Measurements from ENCODE around the gene RGS21. TPM values are rescaled to one million over a fixed set of nuclear protein-coding genes. Genes with fewer than 3 reads are reported as not detected.

The RGS21 gene
- total RNA-seq, 2 experiments from 2014 or later: not detected

- Mint-ChIP-seq H3K4me1 (no peaks in the 10 kb centered on the region), H3K27ac (no peak overlapping the region), H3K36me3 (ENCODE audit: low read depth) (no peaks in the 10 kb centered on the region), H3K4me3 (no peak overlapping the region), H3K9me3 (no peaks in the 10 kb centered on the region), H3K27me3 (no peaks in the 10 kb centered on the region)
- no peak for DNase-seq
- POLR2A ChIA-PET: no interaction called here
- CTCF ChIA-PET: no interaction called here
Observed at GRCh38 chr1:192350356-192350755, 33.6 kb downstream of the RGS21 start.

DNA sequence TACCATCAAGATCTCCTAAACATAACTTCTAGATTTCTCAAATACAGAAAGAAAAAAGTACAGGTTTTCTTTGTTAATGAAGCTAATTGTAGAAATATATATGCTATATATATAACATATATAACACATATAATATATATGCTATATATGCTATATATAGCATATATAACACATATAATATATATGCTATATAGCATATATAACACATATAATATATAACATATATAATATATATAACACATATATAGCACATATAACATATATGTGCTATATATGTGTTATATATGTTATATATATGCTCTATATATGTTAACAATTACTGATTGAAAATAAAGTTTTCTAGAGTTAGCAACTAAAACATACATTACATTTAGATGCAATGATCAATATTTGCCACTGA is 34.8 kb downstream of the RGS21 start:
- no peaks in the 10 kb centered on the region for H3K9me3 Mint-ChIP-seq
- ChIA-PET POLR2A (no interaction called here), CTCF (no interaction called here)
- no peak for DNase-seq
- H3K4me1 Mint-ChIP-seq: no peaks in the 10 kb centered on the region
- no peaks in the 10 kb centered on the region for H3K36me3 Mint-ChIP-seq (ENCODE audit: low read depth)
- no peak overlapping the region for H3K4me3 Mint-ChIP-seq
- no peak overlapping the region for H3K27ac Mint-ChIP-seq
- H3K27me3 Mint-ChIP-seq: no peaks in the 10 kb centered on the region

DNA sequence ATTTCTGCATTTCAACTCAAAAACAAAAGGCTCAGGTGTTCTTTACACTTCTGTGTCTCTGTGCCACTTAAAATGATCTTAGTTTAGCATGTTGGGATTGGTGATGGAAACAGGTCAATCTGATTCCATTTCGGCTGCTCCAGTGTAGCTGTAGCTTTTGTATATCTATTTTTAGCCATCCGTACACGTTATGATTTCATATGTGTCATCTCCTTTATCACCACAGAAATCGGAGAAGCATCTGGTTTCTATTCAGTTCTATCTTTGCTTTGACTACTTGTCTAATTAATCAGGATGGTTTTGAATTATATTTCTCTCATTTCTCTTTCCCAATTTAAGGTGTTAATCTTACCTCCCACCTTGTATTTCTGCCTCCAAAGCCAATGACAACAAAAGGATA is 41.1 kb downstream of the RGS21 start:
- Mint-ChIP-seq H3K36me3 (ENCODE audit: low read depth) (no peaks in the 10 kb centered on the region), H3K4me1 (no peaks in the 10 kb centered on the region), H3K4me3 (no peak overlapping the region), H3K27me3 (no peaks in the 10 kb centered on the region), H3K9me3 (no peaks in the 10 kb centered on the region), H3K27ac (no peak overlapping the region)
- CTCF ChIA-PET: no interaction called here
- DNase-seq: no peak
- POLR2A ChIA-PET: no interaction called here

DNA sequence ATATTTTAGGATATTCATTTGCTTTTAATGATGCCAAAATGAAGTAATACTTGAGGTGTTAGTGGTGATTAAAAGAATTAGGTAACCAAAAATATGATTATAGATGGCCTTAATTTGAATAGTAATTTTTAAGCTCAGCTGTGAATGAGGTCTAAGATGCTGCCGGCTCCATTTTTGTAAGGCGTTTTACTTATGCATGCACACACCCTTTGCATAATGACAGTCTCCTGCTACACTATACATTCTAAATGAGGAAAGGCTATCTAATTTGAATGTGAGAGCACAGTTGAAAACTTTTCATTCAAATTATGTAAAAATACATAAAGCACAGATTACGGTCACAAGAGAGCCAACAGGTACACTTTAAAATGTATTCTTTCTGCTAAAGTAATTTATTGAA is 41.6 kb downstream of the RGS21 start:
- H3K9me3 Mint-ChIP-seq: no peaks in the 10 kb centered on the region
- H3K36me3 Mint-ChIP-seq (ENCODE audit: low read depth): no peaks in the 10 kb centered on the region
- no peak for DNase-seq
- H3K27me3 Mint-ChIP-seq: no peaks in the 10 kb centered on the region
- ChIA-PET CTCF (no interaction called here), POLR2A (no interaction called here)
- H3K27ac Mint-ChIP-seq: no peak overlapping the region
- no peak overlapping the region for H3K4me3 Mint-ChIP-seq
- no peaks in the 10 kb centered on the region for H3K4me1 Mint-ChIP-seq

DNA sequence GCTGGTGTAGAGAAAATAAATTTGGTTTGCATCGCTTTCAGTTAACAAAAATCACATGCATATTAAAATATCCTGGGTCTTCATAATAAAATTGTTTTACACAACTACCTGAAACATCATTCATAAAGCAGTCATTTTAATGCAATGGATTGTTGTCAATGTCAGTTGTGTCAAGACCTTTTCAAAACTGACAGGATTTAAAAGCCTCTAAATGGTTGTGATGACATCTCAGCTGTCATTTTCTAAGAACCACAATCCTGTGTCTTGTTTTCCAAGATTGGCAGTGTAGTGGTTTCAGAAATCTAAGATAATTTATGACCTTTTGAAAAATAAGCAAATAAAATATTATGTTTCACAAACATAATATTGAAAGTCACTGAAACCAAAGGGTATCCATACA is 42.0 kb downstream of the RGS21 start:
- POLR2A ChIA-PET: no interaction called here
- Mint-ChIP-seq H3K27me3 (no peaks in the 10 kb centered on the region), H3K9me3 (no peaks in the 10 kb centered on the region), H3K4me3 (no peak overlapping the region), H3K36me3 (ENCODE audit: low read depth) (no peaks in the 10 kb centered on the region), H3K4me1 (no peaks in the 10 kb centered on the region), H3K27ac (no peak overlapping the region)
- CTCF ChIA-PET: no interaction called here
- DNase-seq: no peak

GRCh38 chr1:192363177-192363576 is 46.4 kb downstream of the RGS21 start:
- CTCF ChIA-PET: no interaction called here
- Mint-ChIP-seq H3K9me3 (no peaks in the 10 kb centered on the region), H3K4me3 (no peak overlapping the region), H3K36me3 (ENCODE audit: low read depth) (no peaks in the 10 kb centered on the region), H3K27ac (no peak overlapping the region), H3K27me3 (no peaks in the 10 kb centered on the region), H3K4me1 (no peaks in the 10 kb centered on the region)
- no peak for DNase-seq
- POLR2A ChIA-PET: no interaction called here

DNA sequence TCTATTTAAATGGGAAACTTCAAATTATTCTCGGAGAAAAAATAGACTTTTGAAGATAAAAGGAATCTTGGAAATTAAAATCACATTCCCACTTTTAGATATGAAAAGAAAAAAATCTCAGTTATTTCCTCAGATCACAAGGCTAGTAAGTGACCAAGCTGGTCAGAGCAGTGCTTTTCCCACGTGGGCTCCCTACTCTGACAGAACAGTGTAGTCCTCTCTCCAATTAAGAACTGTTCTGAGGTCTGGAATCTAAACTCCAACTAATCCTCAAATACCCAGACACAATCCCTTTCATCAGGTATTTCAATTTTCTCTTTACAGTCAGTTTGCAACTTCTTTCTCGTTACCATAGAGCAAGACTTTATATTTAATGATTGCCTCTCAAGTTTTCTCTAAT is 50.6 kb downstream of the RGS21 start:
- no peak overlapping the region for H3K27ac Mint-ChIP-seq
- no peak overlapping the region for H3K4me3 Mint-ChIP-seq
- no peaks in the 10 kb centered on the region for H3K36me3 Mint-ChIP-seq (ENCODE audit: low read depth)
- no peaks in the 10 kb centered on the region for H3K9me3 Mint-ChIP-seq
- no peak for DNase-seq
- POLR2A ChIA-PET: no interaction called here
- CTCF ChIA-PET: no interaction called here
- H3K27me3 Mint-ChIP-seq: no peaks in the 10 kb centered on the region
- H3K4me1 Mint-ChIP-seq: no peaks in the 10 kb centered on the region

DNA sequence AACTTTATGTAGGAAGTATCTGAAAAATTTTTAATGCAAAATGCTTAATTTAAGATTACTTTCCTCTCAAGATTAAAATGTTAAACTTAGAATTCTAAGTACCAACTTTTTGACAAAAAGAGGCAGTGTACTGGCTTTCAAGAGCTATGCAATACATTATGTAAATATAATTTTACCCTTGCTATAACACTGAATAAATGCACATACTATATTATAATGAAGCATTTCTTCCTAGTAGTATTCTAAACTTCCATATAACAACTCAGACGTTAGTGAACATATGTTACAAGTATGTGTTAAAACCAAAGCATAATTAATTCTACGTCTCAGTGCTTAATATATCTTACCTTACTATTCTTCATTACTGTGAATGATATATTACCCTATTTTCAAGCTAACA is 58.5 kb downstream of the RGS21 start:
- Mint-ChIP-seq H3K27ac (no peak overlapping the region), H3K36me3 (ENCODE audit: low read depth) (no peaks in the 10 kb centered on the region), H3K9me3 (no peaks in the 10 kb centered on the region), H3K4me1 (no peaks in the 10 kb centered on the region), H3K4me3 (no peak overlapping the region), H3K27me3 (no peaks in the 10 kb centered on the region)
- ChIA-PET POLR2A (no interaction called here), CTCF (no interaction called here)
- DNase-seq: no peak

GRCh38 chr1:192376374-192376773 is 59.6 kb downstream of the RGS21 start:
- ChIA-PET POLR2A (no interaction called here), CTCF (no interaction called here)
- Mint-ChIP-seq H3K4me1 (no peaks in the 10 kb centered on the region), H3K36me3 (ENCODE audit: low read depth) (no peaks in the 10 kb centered on the region), H3K27ac (no peak overlapping the region), H3K4me3 (no peak overlapping the region), H3K27me3 (no peaks in the 10 kb centered on the region), H3K9me3 (no peaks in the 10 kb centered on the region)
- no peak for DNase-seq

DNA sequence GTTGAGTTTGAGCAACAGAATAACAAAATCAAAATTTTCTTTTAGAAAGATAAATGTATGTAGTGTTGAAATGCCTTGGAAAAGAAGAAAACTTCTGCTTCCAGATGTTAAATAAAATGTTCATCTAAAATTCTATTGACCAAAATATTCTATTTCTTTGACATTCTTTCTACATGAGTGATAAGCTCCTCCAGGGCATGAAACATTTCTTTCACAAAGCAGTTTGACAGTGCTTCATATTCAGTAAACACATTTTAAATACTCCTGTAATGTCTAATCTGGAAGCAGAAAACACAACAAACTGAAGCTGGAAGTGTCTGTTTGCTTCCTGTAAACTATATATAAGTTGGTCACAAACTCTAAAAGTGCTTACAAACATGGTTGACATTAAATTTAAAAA is 61.5 kb downstream of the RGS21 start:
- POLR2A ChIA-PET: no interaction called here
- no peaks in the 10 kb centered on the region for H3K36me3 Mint-ChIP-seq (ENCODE audit: low read depth)
- CTCF ChIA-PET: no interaction called here
- no peaks in the 10 kb centered on the region for H3K27me3 Mint-ChIP-seq
- H3K4me1 Mint-ChIP-seq: no peaks in the 10 kb centered on the region
- H3K4me3 Mint-ChIP-seq: no peak overlapping the region
- no peak overlapping the region for H3K27ac Mint-ChIP-seq
- no peak for DNase-seq
- H3K9me3 Mint-ChIP-seq: no peaks in the 10 kb centered on the region

DNA sequence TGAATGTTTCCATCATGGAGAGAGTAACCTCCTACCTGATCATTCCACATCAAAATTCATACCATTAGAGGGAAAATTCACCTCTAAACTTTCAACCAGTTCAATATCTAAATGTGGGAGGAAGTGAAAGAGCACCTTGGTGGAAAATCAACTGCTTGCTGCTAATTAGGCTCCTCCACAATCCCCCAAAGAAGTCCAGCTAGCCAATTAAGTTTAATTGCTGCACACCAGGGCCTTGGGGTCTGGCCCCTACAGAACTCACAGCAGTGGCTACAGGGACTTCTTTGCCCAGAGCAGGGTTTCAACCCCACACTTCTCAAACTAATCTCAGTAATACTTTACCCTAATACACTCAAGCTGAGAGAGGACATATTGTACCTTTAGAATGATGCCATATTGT is 62.1 kb downstream of the RGS21 start:
- Mint-ChIP-seq H3K27ac (no peak overlapping the region), H3K4me3 (no peak overlapping the region), H3K9me3 (no peaks in the 10 kb centered on the region), H3K4me1 (no peaks in the 10 kb centered on the region), H3K27me3 (no peaks in the 10 kb centered on the region), H3K36me3 (ENCODE audit: low read depth) (no peaks in the 10 kb centered on the region)
- POLR2A ChIA-PET: no interaction called here
- DNase-seq: no peak
- CTCF ChIA-PET: no interaction called here

- H3K9me3 Mint-ChIP-seq: no peaks in the 10 kb centered on the region
- CTCF ChIA-PET: no interaction called here
- POLR2A ChIA-PET: no interaction called here
- H3K4me3 Mint-ChIP-seq: no peak overlapping the region
- H3K36me3 Mint-ChIP-seq (ENCODE audit: low read depth): no peaks in the 10 kb centered on the region
- H3K27ac Mint-ChIP-seq: no peak overlapping the region
- no peaks in the 10 kb centered on the region for H3K27me3 Mint-ChIP-seq
- DNase-seq: no peak
- no peaks in the 10 kb centered on the region for H3K4me1 Mint-ChIP-seq
Observed at GRCh38 chr1:192379554-192379953, 62.8 kb downstream of the RGS21 start.

GRCh38 chr1:192382758-192383157 is 66.0 kb downstream of the RGS21 start:
- H3K27ac Mint-ChIP-seq: no peak overlapping the region
- H3K27me3 Mint-ChIP-seq: no peaks in the 10 kb centered on the region
- DNase-seq: no peak
- no peak overlapping the region for H3K4me3 Mint-ChIP-seq
- H3K4me1 Mint-ChIP-seq: peaks cover 2% of the 10 kb centered on the region
- no peaks in the 10 kb centered on the region for H3K9me3 Mint-ChIP-seq
- no peaks in the 10 kb centered on the region for H3K36me3 Mint-ChIP-seq (ENCODE audit: low read depth)
- ChIA-PET POLR2A (no interaction called here), CTCF (no interaction called here)

- no peaks in the 10 kb centered on the region for H3K27me3 Mint-ChIP-seq
- POLR2A ChIA-PET: no interaction called here
- no peaks in the 10 kb centered on the region for H3K36me3 Mint-ChIP-seq (ENCODE audit: low read depth)
- H3K4me1 Mint-ChIP-seq: peaks cover 2% of the 10 kb centered on the region
- H3K27ac Mint-ChIP-seq: no peak overlapping the region
- no peak overlapping the region for H3K4me3 Mint-ChIP-seq
- no peak for DNase-seq
- H3K9me3 Mint-ChIP-seq: no peaks in the 10 kb centered on the region
- CTCF ChIA-PET: no interaction called here
Observed at GRCh38 chr1:192386051-192386650, 69.4 kb downstream of the RGS21 start.

DNA sequence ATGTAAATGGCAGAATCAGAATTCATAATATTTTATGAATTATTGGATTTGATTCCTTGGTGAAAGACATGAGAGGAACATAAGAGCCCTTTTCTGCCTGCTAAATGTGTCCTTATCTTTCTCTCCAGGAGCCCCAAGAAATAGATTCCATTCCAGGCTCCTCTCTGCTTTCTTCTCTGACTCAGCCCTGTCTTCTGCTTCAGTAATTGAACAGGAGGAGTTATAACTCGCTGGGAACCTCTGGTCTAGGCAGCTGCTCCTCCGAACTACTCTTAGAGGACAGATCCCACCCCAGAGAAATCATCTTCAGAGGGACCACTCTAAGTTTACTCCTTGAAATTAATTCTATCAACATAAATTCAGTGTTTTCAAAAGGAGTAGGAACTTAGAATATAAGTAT is 78.4 kb downstream of the RGS21 start:
- no peaks in the 10 kb centered on the region for H3K36me3 Mint-ChIP-seq (ENCODE audit: low read depth)
- no peaks in the 10 kb centered on the region for H3K4me1 Mint-ChIP-seq
- no peak overlapping the region for H3K4me3 Mint-ChIP-seq
- H3K27ac Mint-ChIP-seq: no peak overlapping the region
- DNase-seq: no peak
- CTCF ChIA-PET: no interaction called here
- no peaks in the 10 kb centered on the region for H3K9me3 Mint-ChIP-seq
- no peaks in the 10 kb centered on the region for H3K27me3 Mint-ChIP-seq
- POLR2A ChIA-PET: no interaction called here

Measured in activated CD4-positive, alpha-beta memory T cell treated with anti-CD3 and anti-CD28 coated beads, Interleukin-2, amount 10 ng/mL, durations not matched to agents 7 days and 5 days (primary cell).